ENCODE data around the gene ZBED2. TPM values are rescaled to one million over a fixed set of nuclear protein-coding genes. Genes with fewer than 3 reads are reported as not detected.

ZBED2 gene
- total and polyA plus RNA-seq, 2 experiments from 2014 or later, result not detected

DNA sequence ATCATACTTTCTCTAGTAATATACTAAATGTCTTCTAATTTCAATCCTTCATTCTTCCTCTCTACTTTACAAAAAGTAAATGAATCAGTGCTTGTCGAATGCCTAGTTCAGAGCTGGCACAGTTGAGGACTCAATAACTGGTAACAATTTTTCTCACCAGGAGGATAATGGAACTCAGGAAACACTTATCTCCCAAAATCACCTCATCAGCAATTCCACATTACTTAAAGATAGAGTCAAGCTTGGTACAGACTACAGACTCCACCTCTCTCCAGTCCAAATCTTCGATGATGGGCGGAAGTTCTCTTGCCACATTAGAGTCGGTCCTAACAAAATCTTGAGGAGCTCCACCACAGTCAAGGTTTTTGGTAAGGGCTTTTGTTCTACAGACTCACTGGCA is 16.3 kb downstream of the ZBED2 start:
- H3K27me3 Mint-ChIP-seq (ENCODE audit: insufficient read depth, low read depth, poor library complexity), result no peaks in the 10 kb centered on the region
- DNase-seq (ENCODE audit: low spot score), result no peak
- Histone ChIP-seq H3K79me2 (replicated peaks; ENCODE audit: insufficient read depth) (no peaks in the 10 kb centered on the region), H4K20me1 (replicated peaks; ENCODE audit: insufficient read depth) (no peaks in the 10 kb centered on the region), H3K36me3 (ENCODE audit: insufficient read depth) (no peaks in the 10 kb centered on the region), H3F3A (replicated peaks; ENCODE audit: low read depth) (no peaks in the 10 kb centered on the region), H2AFZ (no peak overlapping the region), H3K27me3 (ENCODE audit: insufficient read depth) (no peaks in the 10 kb centered on the region), H3K4me3 (no peak overlapping the region), H3K4me2 (no peak overlapping the region), H3K27ac (ENCODE audit: low read depth) (no peak overlapping the region), H3K9me2 (ENCODE audit: insufficient read depth) (peaks cover 4% of the 10 kb centered on the region; the same call in 1 of the 2 replicates), H3K4me1 (ENCODE audit: insufficient read depth) (no peaks in the 10 kb centered on the region)
- peaks cover 1% of the 10 kb centered on the region; the same call in 2 of the 3 replicates for H3K36me3 Mint-ChIP-seq (ENCODE audit: low read depth)
- H3K4me3 Mint-ChIP-seq, result no peak overlapping the region
- TF ChIP-seq ZNF114 (CRISPR knock-in tag; IDR thresholded peaks at IDR 0.05) (no peak), NANOG (IDR thresholded peaks at IDR 0.05; ENCODE audit: borderline replicate concordance) (no peak), ZNF462 (CRISPR knock-in tag; IDR thresholded peaks at IDR 0.05) (no peak), STAT1 (IDR thresholded peaks at IDR 0.05; ENCODE audit: unreplicated experiment) (no peak)
- H3K4me1 Mint-ChIP-seq, result no peaks in the 10 kb centered on the region; the same call in 2 of the 3 replicates
- ATAC-seq, result no peak
- H3K9me3 Mint-ChIP-seq, result peaks cover 9% of the 10 kb centered on the region
- no peak overlapping the region for H3K27ac Mint-ChIP-seq

GRCh38 chr3:111577798-111578685 is 17.1 kb downstream of the ZBED2 start:
- H3K4me2 ChIP-seq, result no peak overlapping the region
- H3F3A ChIP-seq (replicated peaks; ENCODE audit: low read depth), result no peaks in the 10 kb centered on the region
- H3K27me3 ChIP-seq (ENCODE audit: insufficient read depth), result no peaks in the 10 kb centered on the region
- H3K36me3 Mint-ChIP-seq (ENCODE audit: low read depth), result no peaks in the 10 kb centered on the region
- H3K4me1 Mint-ChIP-seq, result no peaks in the 10 kb centered on the region; the same call in 2 of the 3 replicates
- H3K27me3 Mint-ChIP-seq (ENCODE audit: insufficient read depth, low read depth, poor library complexity), result no peaks in the 10 kb centered on the region
- DNase-seq (ENCODE audit: low spot score) (peak; percentile 49), ATAC-seq (peak; percentile 82)
- no peak overlapping the region for H3K4me3 ChIP-seq
- no peak overlapping the region for H2AFZ ChIP-seq
- no peaks in the 10 kb centered on the region for H3K36me3 ChIP-seq (ENCODE audit: insufficient read depth)
- peaks cover 4% of the 10 kb centered on the region; the same call in 1 of the 2 replicates for H3K9me2 ChIP-seq (ENCODE audit: insufficient read depth)
- no peaks in the 10 kb centered on the region for H4K20me1 ChIP-seq (replicated peaks; ENCODE audit: insufficient read depth)
- no peaks in the 10 kb centered on the region for H3K4me1 ChIP-seq (ENCODE audit: insufficient read depth)
- no peak for TF ChIP-seq NANOG (IDR thresholded peaks at IDR 0.05; ENCODE audit: borderline replicate concordance)
- TF ChIP-seq CTCF (conservative IDR thresholded peaks at IDR 0.05; ENCODE audit: low read depth in 2 of 2), result peak; percentile 46 to 74; a peak in 3 of 4 replicates
- H3K9me3 Mint-ChIP-seq, result peaks cover 4% of the 10 kb centered on the region; the same call in 2 of the 3 replicates
- H3K27ac ChIP-seq (ENCODE audit: low read depth), result no peak overlapping the region
- no peaks in the 10 kb centered on the region for H3K79me2 ChIP-seq (replicated peaks; ENCODE audit: insufficient read depth)
- no peak overlapping the region for H3K4me3 Mint-ChIP-seq
- no peak overlapping the region for H3K27ac Mint-ChIP-seq

All from GM23338 (cell line).